Left hindlimb (tissue), 1 donor: Measurements from ENCODE around the gene LDLRAD3.
"Not testable (repeated sequence)": the region's sequence is repeated elsewhere in the genome, so short reads cannot be mapped to it uniquely, and the experiment has no call there.

Experiments used
- DNase-seq: peaks from one replicate; pipeline ENCODE4 v3.0.0-alpha.2; 2018

LDLRAD3 gene

GRCh38 chr11:36177836-36178235 lies 234.0 kb downstream of the LDLRAD3 start:
- no peak for DNase-seq

GRCh38 chr11:36186340-36187175 lies 242.7 kb downstream of the LDLRAD3 start:
- DNase-seq: no peak

- no peak for DNase-seq
Observed at GRCh38 chr11:36187622-36188021, 243.8 kb downstream of the LDLRAD3 start.

- DNase-seq: not testable (repeated sequence)
Observed at GRCh38 chr11:36189735-36190134, 245.9 kb downstream of the LDLRAD3 start.

- no peak for DNase-seq
Observed at GRCh38 chr11:36191941-36192340, 248.1 kb downstream of the LDLRAD3 start.

- DNase-seq: no peak
Observed at GRCh38 chr11:36192425-36193289, 248.8 kb downstream of the LDLRAD3 start.

GRCh38 chr11:36193290-36193619 lies 249.4 kb downstream of the LDLRAD3 start:
- DNase-seq: no peak

GRCh38 chr11:36193721-36194120 lies 249.9 kb downstream of the LDLRAD3 start:
- DNase-seq: no peak

- DNase-seq: peak; percentile 46
Observed at GRCh38 chr11:36195496-36196354, 251.9 kb downstream of the LDLRAD3 start.

- no peak for DNase-seq
Observed at GRCh38 chr11:36196411-36196998, 252.6 kb downstream of the LDLRAD3 start.

- no peak for DNase-seq
Observed at GRCh38 chr11:36201411-36201810, 257.5 kb downstream of the LDLRAD3 start.

- DNase-seq: no peak
Observed at GRCh38 chr11:36205536-36205935, 261.7 kb downstream of the LDLRAD3 start.

GRCh38 chr11:36210529-36210928 lies 266.7 kb downstream of the LDLRAD3 start:
- no peak for DNase-seq

- DNase-seq: no peak
Observed at GRCh38 chr11:36211761-36212430, 268.0 kb downstream of the LDLRAD3 start.

- DNase-seq: peak; percentile 52
Observed at GRCh38 chr11:36212564-36213392, 268.9 kb downstream of the LDLRAD3 start.

- DNase-seq: no peak
Observed at GRCh38 chr11:36213393-36213840, 269.6 kb downstream of the LDLRAD3 start.

- DNase-seq: no peak
Observed at GRCh38 chr11:36214480-36214879, 270.6 kb downstream of the LDLRAD3 start.

- no peak for DNase-seq
Observed at GRCh38 chr11:36214976-36215692, 271.3 kb downstream of the LDLRAD3 start.

- no peak for DNase-seq
Observed at GRCh38 chr11:36215693-36216060, 271.8 kb downstream of the LDLRAD3 start.

- DNase-seq: no peak
Observed at GRCh38 chr11:36216061-36216615, 272.3 kb downstream of the LDLRAD3 start.
